ENCODE measurements around the gene KCNA2.

DNA sequence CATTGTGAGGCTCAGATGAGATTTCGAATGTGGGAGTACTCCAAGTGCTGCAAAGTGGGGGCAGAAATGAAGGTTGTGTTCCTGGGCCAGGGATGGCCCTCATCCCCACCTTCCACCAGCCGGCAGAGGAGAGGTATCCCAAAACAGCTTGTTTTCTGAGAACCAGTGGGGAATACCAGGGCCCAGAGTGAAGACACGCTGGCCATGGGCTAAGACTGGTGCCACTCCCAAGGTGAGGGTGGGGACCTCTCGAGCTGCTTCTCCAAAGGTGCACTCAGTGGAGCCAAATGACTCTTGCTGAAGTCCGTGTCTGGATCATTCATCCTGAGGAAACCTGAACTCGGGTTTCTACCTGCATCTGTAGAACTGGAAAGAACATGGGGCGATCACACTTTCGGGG lies 22.1 kb downstream of the KCNA2 start:
- TF ChIP-seq, protein P1, sequence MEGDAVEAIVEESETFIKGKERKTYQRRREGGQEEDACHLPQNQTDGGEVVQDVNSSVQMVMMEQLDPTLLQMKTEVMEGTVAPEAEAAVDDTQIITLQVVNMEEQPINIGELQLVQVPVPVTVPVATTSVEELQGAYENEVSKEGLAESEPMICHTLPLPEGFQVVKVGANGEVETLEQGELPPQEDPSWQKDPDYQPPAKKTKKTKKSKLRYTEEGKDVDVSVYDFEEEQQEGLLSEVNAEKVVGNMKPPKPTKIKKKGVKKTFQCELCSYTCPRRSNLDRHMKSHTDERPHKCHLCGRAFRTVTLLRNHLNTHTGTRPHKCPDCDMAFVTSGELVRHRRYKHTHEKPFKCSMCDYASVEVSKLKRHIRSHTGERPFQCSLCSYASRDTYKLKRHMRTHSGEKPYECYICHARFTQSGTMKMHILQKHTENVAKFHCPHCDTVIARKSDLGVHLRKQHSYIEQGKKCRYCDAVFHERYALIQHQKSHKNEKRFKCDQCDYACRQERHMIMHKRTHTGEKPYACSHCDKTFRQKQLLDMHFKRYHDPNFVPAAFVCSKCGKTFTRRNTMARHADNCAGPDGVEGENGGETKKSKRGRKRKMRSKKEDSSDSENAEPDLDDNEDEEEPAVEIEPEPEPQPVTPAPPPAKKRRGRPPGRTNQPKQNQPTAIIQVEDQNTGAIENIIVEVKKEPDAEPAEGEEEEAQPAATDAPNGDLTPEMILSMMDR (IDR thresholded peaks at IDR 0.05 in 4 of 5, conservative IDR thresholded peaks at IDR 0.05 in 1 of 5) = no peak
- no peak for TF ChIP-seq POLR2A (IDR thresholded peaks at IDR 0.05)

Data from gastrocnemius medialis (tissue), 4 donors.